Tibial nerve (tissue), 4 donors: ENCODE data around the gene AMFR.

Experiments
- CTCF ChIP-seq, 5 experiments: fragments of 200-600 bp in 3 of 5; fragments of 450-650 bp in 2 of 5; sonication (generic) in 3 of 5; IDR thresholded peaks; one replicate each; pipeline ENCODE4 v1.5.1; 2016 to 2019; ENCODE audit warnings: antibody characterized with exemption in 5 of 5, mild to moderate bottlenecking in 3 of 5, moderate library complexity in 2 of 5
- EP300 ChIP-seq, 2 donors: sonication (generic); formaldehyde crosslinking; IDR thresholded peaks; one replicate each; pipeline ENCODE4 v1.6.1; 2017; ENCODE audit warnings: antibody characterized with exemption in 2 of 2, mild to moderate bottlenecking in 1 of 2
- POLR2A ChIP-seq, 2 donors: fragments of 450-650 bp; IDR thresholded peaks; one replicate each; pipeline ENCODE4 v1.6.1; 2017; ENCODE audit warnings: antibody characterized with exemption in 2 of 2, mild to moderate bottlenecking in 2 of 2, moderate library complexity in 2 of 2

- TF ChIP-seq POLR2A (IDR thresholded peaks at IDR 0.05) (no peak), CTCF (IDR thresholded peaks at IDR 0.05) (no peak), EP300 (IDR thresholded peaks at IDR 0.05) (no peak)
These were observed 16.1 kb downstream of the AMFR start for GRCh38 chr16:56409195-56409594.
